22Rv1 (cell line): ENCODE measurements around the gene SLFN5.

Source experiments
- CTCF ChIP-seq: fragments of 450-650 bp; IDR thresholded peaks from 2 replicates; pipeline ENCODE4 v1.5.1; 2017; ENCODE audit warnings: mild to moderate bottlenecking
- ZFX ChIP-seq: fragments of 450-650 bp; IDR thresholded peaks from 2 replicates; pipeline ENCODE4 v1.6.1; 2017; ENCODE audit warnings: antibody characterized with exemption, borderline replicate concordance

- TF ChIP-seq ZFX, result no peak
- TF ChIP-seq CTCF, result no peak
Observed at GRCh38 chr17:35241520-35241919, 1.4 kb upstream of the SLFN5 start.
